ENCODE measurements around the gene ITGA3. TPM values are rescaled to one million over a fixed set of nuclear protein-coding genes. Genes with fewer than 3 reads are reported as not detected.

Gene ITGA3
- total RNA-seq, 4 donors from 2014 or later: 44.4 to 86.3 (median 77.0) TPM

DNA sequence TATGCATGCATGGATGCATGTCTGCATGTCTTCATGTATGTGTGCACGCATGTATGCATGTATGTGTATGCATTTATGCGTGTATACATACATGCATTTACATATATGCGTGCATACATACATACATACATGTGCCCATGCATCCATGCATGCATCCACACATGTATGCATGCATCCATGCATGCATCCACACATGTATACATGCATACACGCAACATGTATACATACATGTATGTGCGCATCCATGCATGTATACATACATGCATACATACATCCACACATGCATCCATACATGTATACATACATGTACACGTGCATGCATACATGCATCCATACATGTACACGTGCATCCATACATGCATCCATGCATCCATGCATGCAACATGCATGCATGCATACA lies 31.1 kb upstream of the ITGA3 start:
- H3K27me3 ChIP-seq: peaks cover 0 to 7% (median 0%) of the 10 kb centered on the region in 4 donors
- no peak overlapping the region for H3K27ac ChIP-seq
- no peaks in the 10 kb centered on the region for H3K36me3 ChIP-seq
- no peak for DNase-seq
- TF ChIP-seq, protein P1, sequence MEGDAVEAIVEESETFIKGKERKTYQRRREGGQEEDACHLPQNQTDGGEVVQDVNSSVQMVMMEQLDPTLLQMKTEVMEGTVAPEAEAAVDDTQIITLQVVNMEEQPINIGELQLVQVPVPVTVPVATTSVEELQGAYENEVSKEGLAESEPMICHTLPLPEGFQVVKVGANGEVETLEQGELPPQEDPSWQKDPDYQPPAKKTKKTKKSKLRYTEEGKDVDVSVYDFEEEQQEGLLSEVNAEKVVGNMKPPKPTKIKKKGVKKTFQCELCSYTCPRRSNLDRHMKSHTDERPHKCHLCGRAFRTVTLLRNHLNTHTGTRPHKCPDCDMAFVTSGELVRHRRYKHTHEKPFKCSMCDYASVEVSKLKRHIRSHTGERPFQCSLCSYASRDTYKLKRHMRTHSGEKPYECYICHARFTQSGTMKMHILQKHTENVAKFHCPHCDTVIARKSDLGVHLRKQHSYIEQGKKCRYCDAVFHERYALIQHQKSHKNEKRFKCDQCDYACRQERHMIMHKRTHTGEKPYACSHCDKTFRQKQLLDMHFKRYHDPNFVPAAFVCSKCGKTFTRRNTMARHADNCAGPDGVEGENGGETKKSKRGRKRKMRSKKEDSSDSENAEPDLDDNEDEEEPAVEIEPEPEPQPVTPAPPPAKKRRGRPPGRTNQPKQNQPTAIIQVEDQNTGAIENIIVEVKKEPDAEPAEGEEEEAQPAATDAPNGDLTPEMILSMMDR (IDR thresholded peaks at IDR 0.05): no peak
- TF ChIP-seq POLR2A (IDR thresholded peaks at IDR 0.05): no peak
- H3K9me3 ChIP-seq: no peaks in the 10 kb centered on the region
- 35 to 37% methylated on average over 7 of the region's 7 CpGs for WGBS, 2 donors
- H3K4me1 ChIP-seq: peaks cover 15 to 22% (median 18%) of the 10 kb centered on the region in 3 donors
- intact Hi-C loops (cut with DNase I): loop anchor here (5.0 kb wide), 1 partner anchor 62 kb away; no protein-coding TSS in a partner anchor
- no peak overlapping the region for H3K4me3 ChIP-seq

DNA sequence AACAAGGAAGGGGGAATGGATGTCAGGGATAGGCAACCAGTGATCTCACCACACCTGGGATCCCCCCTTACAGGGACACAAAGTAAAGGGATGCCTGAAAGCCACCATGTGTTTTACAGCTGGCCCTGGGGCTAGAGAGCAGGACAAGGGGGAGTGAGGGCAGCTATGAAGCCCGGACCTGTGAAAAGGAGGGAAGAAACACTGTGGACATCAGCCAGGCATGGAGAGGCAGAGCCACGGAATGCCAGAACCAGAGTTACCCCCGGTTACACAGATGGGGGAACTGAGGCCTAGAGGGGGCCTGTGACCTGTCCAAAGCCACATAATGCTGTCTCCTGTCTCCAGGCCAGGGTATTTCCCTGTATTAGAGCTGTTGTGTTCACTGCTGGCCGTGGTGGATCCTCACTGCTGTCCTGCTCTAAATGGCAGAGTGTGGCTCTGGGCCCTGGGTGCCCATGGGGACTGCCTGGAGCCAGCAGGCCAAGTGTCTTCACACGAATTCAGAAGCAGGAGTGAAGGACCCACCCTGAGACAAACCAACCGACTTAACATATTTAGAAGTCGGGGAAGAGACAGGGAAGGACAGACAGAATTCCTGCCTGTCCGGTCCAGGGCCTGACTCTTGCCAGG lies 29.7 kb upstream of the ITGA3 start:
- DNase-seq: no peak
- intact Hi-C loops (cut with DNase I): loop anchor here (5.0 kb wide), 1 partner anchor 61 kb away; no protein-coding TSS in a partner anchor

DNA sequence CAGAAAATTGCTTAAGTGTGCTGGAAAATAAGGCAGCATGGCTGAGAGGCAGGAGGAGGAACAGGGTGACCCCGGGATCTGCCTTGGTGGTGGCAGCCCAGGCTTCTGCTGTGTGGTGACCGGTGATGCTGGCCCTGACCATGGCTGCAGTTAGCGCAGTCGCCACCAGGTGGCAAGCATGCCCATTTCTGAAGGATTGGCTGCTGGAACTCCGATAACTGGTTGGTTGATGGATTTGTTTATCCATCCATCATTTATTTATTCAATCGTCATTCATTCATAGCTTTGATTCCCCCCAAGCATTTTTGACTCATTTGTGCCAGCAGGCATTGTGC lies 29.1 kb upstream of the ITGA3 start:
- Histone ChIP-seq H3K4me3 (peak overlapping the region in 3 of 4 donors; percentile 26 to 54 (median 30)), H3K27ac (peak overlapping the region in 2 of 4 donors; percentile 50 to 68), H3K4me1 (peaks cover 15 to 22% (median 18%) of the 10 kb centered on the region in 3 donors), H3K27me3 (peaks cover 0 to 7% (median 0%) of the 10 kb centered on the region in 4 donors), H3K36me3 (no peaks in the 10 kb centered on the region), H3K9me3 (no peaks in the 10 kb centered on the region)
- intact Hi-C loops (cut with DNase I): loop anchor here (5.0 kb wide), 1 partner anchor 60 kb away; no protein-coding TSS in a partner anchor
- WGBS, 2 donors: 0% methylated on average over 6 of the region's 6 CpGs
- TF ChIP-seq POLR2A (IDR thresholded peaks at IDR 0.05): no peak
- TF ChIP-seq, protein P1 (IDR thresholded peaks at IDR 0.05): peak; percentile 79 to 98 (median 97)
- no peak for DNase-seq

More for the DNA sequence above, 29.7 kb upstream of the ITGA3 start:
- no peaks in the 10 kb centered on the region for H3K9me3 ChIP-seq
- H3K4me3 ChIP-seq: no peak overlapping the region
- H3K27ac ChIP-seq: no peak overlapping the region
- WGBS, 2 donors: 56 to 72% methylated on average over 6 to 8 of the region's 8 CpGs
- peaks cover 0 to 7% (median 0%) of the 10 kb centered on the region in 4 donors for H3K27me3 ChIP-seq
- peaks cover 15 to 22% (median 18%) of the 10 kb centered on the region in 3 donors for H3K4me1 ChIP-seq
- no peaks in the 10 kb centered on the region for H3K36me3 ChIP-seq
- TF ChIP-seq, protein P1 (IDR thresholded peaks at IDR 0.05): no peak
- TF ChIP-seq POLR2A (IDR thresholded peaks at IDR 0.05): no peak

DNA sequence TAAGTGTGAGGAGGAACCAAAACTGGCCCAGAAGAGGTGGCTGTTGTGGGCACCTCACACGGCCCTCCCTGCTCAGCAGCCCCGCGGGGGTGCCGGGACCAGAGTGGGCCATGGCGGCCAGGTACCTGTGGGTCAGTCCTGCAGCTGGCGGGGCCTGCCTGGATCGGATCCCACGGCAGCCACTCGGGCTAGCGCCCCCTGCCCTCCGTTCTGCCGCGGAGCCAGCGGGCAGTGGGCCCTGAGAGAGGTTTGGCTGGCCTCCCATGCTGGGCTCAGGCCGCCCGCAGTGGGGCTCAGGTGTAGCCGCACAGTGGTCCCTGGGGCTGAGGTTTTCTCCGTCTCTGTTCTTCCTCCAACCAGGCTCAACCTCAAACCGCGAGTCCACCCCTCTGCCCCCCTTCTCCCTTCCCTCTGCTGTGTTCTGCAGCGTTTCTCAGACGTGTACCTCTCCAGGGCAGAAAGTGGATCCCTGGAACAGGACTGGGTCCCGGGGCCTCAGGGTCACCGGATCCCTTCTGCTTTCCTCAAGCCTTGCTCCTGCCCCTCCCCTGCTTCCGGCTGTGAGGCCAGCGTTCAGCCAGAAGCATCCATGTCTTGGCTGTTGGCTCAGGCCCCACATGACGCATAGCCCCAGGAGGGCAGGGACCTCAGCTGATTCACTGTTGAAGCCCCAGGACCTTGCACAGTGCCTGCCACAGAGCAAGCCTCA lies 28.6 kb upstream of the ITGA3 start:
- H3K4me3 ChIP-seq: peak overlapping the region in 3 of 4 donors; percentile 26 to 54 (median 30)
- DNase-seq: no peak

More for the DNA sequence above, 28.6 kb upstream of the ITGA3 start:
- 0 to 3% methylated on average over 3 to 13 of the region's 27 CpGs for WGBS, 2 donors
- Histone ChIP-seq H3K36me3 (no peaks in the 10 kb centered on the region), H3K27me3 (peaks cover 0 to 7% (median 0%) of the 10 kb centered on the region in 4 donors), H3K27ac (peak overlapping the region in 3 of 4 donors; percentile 22 to 68 (median 50)), H3K4me1 (peaks cover 15 to 22% (median 18%) of the 10 kb centered on the region in 3 donors), H3K9me3 (no peaks in the 10 kb centered on the region)
- intact Hi-C loops (cut with DNase I): loop anchor here (5.0 kb wide), 1 partner anchor 60 kb away; no protein-coding TSS in a partner anchor
- no peak for TF ChIP-seq POLR2A (IDR thresholded peaks at IDR 0.05)
- TF ChIP-seq, protein P1 (IDR thresholded peaks at IDR 0.05): no peak
